Fibroblast of upper back skin (primary cell): ENCODE data around the gene RWDD3.

Experiments used
- DNase-seq: peaks from one replicate; pipeline ENCODE4 v3.0.0-alpha.2; 2013

Gene RWDD3, protein sequence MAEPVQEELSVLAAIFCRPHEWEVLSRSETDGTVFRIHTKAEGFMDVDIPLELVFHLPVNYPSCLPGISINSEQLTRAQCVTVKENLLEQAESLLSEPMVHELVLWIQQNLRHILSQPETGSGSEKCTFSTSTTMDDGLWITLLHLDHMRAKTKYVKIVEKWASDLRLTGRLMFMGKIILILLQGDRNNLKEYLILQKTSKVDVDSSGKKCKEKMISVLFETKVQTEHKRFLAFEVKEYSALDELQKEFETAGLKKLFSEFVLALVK

DNA sequence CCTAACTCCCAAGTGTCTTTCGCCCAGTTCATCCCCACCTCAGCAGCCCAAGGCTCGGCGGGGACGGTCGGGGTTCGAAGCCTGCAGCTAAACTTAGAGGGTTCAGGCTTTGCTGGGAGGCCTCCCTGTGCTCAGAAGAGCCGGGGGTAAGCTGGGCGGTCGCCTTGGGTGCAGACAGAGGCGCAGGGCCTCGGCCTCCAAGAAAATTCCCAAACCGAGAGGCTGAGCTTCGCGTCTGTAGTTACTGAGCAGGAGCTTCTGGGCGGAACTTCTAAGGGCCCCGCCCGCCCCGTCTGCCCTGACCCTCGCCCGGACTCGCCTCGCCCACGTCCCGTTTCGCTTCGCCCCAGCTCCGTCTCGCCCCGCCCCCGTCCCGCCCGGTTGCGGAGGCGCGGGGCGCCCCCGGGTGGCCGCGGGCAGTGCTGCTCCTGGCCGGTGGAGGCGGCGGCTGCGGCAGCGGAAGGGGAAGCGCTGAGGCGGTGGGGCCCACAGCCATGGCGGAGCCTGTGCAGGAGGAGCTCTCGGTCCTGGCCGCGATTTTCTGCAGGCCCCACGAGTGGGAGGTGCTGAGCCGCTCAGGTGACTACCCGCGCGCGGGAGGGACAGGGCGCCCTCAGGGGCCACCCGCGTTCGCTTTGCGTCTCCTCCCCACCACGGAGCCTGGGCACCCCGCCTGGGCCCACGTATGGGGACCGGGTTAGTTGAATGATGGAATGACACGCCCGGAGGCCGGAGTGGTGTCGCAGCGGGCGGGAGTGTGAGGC lies at the start of gene RWDD3:
TSS of gene RWDD3 (plus strand) at position 474 of the 764 bp plus-strand sequence. CDS start at position 495, 21 bp downstream.
- DNase-seq: peak; percentile 89

DNA sequence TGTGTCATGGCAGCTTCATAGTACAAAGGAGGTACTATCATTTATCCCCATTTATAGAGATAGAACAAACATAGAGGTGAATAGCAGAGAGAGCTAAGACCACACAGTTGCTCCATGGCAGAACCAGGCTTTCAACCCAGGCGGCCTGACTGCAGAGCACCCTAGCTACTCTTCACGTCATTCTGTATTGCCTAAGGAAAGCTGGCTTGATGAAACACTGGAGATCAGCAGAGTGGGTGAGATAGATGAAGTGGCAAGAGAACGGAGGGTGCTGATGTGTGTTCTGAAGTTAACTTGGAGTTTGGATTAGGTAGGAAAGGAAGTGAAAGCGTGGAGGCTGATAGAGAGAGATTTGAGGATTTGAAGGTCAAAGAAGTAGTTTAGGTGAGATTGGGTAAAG lies 47.9 kb upstream of the RWDD3 start:
- DNase-seq: no peak

DNA sequence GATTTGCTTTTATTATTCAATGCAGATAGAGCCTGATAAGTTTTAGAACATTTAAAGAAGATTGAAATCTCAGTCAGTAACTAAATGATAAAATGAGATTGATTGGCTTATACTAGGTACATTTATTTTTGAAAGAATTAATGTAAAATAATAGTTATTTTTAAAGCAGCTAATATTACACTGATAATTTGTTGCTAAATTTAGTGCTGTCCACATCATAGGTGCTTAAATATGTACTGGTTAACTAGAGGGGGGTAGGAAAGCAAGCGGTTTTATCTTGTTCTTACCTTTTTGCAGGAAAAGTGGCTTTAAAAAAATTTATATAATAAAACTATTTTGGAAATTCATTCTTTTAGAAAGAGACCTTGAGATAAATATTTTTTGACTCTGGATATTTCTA lies 40.4 kb upstream of the RWDD3 start:
- no peak for DNase-seq

DNA sequence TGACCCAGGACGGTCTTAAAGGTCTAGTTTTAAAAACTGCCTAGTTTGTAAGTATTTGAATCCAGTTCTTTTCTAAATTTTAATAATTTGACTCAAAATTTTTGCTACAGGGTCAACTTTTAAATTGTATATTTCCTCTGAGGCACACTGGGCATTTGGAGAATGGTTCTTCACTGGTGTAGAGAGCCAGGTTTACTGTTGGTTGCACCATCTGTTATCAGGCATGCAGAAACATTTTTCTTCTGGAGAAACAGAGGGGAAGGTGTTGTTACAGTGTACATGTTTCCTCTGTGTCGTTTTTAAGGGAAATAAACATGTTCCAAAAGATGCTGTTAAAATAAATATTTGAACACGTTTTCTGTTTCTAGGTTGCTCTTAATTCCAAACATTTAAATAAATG lies 39.0 kb upstream of the RWDD3 start:
- no peak for DNase-seq

DNA sequence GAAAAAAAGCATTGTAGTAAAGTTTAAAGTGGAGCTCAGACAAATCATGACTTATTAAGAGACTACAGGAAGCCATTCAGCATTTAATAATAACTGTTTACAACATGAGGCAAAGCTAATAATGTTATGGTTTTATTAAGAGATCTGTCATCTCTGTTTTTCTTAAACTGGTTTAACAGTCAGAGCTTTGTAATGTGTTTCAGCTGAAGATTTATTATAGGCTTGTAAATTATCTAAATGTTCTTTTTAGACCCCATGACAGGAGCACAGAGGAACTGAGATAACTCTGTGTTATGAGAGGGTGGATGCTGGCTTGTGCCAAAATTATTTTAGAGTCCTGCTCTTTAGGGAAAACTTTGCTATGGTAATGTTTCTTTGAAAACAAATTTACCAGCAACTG lies 38.0 kb upstream of the RWDD3 start:
- DNase-seq: no peak

DNA sequence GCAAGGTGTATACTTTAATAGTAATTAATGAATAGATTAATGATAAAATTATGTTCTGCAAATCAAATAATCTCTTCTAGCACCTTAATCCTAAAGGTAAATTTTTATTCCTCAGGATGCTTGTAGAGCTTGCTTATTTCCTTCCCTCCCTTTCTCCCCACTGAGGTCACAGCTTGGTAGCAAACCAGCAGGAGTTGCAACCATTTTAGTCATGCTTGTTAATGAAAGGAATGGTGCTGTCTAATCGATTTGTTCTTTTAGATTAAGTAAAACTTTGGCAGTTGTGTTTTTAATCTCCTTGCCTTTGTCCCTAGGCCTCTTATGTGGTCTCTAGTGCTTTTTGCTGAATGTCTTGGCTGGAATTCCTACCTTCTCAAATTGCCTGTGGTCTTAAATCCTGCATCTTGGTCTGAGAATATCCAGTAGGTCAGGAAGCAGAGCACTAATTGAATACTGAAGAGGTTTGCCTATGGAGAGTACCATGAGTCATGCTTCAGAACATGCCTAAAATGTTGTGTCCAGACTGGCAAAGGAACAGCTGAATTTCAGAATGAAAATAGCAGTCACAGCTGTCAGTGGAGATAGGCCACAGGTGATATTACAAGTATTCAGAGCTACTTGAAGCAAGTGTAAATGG lies 36.3 kb upstream of the RWDD3 start:
- DNase-seq: peak; percentile 56

DNA sequence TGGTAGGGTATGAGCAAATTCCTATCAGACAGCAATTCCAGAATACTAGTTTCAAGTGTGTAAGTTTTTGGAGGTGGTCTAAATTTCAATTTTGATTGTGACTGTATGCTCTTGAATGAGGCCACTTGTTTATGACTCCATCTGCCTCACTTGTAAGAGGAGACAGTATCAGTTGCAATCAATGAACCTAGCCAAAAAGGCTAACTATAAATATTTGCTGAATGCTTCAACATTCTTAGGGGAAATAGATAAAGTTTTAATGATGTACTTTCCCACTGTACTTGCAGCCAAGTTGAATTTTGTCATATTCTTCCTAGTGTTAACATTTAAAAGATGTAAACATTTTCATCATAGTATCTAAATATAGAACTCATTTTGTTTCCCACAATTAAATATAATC lies 32.1 kb upstream of the RWDD3 start:
- no peak for DNase-seq

DNA sequence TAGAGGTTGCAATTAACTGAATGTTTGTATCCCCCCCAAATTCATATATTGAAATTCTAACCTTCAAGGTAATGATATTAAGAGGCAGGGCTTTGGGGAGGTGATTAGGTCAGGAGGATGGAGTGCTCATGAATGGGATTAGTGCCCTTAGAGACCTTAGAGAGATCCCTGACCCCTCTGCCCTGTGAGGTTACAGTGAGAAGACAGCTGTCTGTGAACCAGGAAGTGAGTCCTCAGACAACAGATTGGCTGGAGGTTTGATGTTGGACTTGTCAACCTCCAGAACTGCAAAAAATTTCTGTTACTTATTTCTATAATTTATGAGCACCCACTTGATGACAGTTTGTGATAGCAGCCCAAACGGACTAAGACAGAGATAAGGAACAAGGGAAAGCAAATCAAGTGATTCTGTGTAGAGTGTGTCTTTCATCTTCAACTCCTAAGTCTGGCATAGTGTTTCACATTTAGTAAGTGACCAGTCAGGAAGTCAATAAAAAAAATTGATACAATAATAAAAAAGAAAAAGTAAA lies 30.0 kb upstream of the RWDD3 start:
- DNase-seq: no peak

DNA sequence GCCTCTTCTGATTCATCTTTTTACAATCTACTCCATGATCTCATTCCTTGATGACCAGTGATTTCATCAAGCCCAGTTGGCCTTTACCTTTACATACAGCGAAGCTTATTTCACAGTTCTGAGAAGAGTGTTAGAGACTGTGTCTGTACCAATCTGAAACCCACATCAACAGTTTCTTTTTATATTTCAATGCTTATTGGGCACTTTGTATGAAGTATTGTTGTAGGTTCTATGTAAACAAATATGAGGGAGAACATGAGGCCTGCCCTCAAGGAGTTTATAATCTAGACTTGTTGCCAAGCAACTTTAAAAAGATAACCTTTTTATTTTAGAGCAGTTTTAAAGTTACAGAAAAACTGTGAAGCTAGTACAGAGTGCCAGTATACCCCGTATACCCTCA lies 27.5 kb upstream of the RWDD3 start:
- DNase-seq: no peak

DNA sequence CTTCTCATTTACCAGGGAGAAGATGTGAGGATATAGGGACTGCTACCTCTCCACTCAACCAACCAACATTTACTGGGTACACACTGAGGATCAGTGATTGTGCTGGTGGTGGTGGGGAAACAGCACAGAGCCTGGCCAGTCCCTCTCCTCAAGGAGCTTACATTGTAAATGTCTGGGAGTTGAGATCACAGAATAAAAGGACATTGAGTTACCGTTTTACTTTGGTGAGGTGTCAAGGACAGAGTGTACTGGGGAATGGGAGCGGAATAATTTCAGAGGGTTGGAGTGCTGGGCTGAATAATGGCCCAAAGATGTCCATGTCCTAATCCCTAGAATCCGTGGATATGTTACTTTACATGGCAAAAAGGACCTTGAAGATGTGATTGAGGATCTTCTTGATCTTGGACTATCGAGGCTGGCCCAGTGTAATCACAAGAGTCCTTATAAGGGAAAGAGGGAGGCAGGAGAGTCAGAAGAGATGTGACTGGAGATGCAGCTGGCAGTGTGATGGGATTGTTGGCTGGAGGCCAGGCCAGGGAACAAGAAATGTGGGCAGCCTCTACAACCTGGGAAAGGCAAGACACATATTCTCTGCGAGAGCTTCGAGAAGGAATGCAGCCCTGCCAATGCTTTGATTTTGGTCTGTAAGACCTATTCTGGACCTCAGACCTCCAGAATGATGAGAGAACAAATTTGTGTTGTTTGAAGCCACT lies 26.6 kb upstream of the RWDD3 start:
- no peak for DNase-seq

DNA sequence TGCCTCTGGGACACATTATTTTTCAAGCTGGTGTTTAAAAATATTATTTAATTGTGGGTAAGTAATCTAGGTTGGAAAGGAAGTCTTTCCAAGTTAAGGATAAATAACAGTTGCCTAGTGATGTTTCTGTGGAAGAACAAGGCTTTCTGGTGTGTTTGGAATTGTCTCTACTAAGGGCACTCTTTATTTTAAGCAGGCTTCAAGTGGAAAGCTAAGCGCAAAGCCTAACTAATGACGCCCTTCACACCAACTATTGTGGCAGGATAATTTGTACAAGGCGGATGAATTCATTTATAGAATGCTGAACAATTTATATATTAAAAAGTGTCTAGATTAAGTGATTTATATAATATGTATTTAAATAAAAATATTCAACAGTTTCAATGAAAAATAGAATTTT lies 25.1 kb upstream of the RWDD3 start:
- no peak for DNase-seq

DNA sequence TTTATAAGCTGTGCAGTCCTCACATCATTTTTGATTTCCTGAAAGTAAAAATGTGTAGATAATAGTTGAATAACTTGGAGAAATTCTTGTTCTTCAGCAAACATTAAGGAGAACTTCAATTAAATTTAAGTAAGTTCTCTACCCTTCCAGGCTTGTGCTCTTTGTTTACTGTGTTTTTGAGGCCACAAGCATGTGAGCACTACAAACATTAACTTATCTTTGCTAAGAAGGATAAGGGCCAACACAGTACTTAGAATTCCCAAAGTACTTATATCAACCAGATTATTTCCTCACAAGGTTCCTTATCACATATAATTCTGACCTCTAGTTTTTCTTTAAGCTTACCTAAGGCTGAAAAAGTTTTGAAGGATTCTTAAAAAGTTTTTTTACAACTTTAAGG lies 24.7 kb upstream of the RWDD3 start:
- DNase-seq: no peak

DNA sequence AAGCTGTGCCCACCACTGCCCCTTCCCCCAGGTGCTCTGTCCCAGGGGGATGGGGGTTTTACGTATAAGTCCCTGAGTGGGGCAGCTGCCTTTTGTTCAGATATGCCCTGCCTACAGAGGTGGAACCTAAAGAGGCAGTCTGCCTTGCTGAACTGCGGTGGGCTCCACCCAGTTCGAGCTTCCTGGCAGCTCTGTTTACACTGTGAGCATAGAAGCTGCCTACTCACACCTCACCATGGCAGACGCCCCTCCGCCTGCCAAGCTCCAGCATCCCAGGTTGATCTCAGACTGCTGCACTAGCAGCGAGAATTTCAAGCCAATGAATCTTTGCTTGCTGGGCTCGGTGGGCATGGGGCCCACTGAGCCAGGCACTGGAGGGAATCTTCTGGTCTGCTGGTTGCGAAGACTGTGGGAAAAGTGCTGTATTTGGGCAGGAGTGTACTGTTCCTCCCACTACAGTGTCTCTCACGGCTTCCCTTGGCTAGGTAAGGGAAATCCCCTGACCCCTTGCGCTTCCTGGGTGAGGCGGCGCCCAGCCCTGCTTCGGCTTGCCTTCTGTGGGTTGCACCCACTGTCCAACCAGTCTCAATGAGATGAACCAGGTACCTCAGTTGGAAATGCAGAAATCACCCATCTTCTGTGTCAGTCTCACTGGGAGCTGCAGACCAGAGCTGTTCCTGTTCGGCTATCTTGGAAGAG lies 17.6 kb upstream of the RWDD3 start:
- DNase-seq: no peak

DNA sequence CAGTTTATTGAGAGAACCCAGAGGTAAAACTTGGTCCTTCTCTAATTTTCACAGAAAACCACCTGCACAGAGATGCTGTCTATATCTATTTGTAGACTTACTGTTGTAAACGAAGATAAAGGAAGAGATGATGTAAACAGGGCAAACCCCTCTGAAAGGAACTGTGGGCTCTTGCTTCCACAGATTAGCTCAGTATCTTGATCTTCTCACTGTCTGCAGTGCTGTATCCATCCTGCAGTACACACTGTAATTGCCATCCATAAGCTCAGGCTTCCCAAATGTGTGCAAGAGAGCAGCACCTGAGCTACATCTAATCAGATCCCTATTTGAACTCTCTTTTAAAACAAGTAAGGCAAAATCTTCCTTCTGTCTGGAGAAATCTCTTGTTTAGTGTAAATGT lies 16.6 kb upstream of the RWDD3 start:
- no peak for DNase-seq

DNA sequence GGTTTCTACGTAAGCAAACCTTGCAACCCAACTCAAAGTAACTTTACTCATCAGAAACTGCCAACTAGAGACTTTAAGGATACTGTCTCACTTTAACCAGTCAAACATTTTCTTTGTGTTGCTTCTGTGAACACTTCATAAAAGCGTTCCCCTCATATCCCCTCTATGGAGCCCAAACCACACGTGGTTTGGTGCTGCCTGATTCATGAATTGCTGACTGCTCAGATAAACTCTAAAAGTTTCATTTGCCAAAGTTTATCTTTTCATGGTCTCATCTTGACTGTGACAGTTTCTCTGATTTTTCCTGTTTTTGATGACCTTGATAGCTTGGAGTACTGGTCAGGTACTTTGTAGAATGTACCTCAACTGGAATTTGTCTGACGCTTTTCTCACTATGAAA lies 14.6 kb upstream of the RWDD3 start:
- no peak for DNase-seq

DNA sequence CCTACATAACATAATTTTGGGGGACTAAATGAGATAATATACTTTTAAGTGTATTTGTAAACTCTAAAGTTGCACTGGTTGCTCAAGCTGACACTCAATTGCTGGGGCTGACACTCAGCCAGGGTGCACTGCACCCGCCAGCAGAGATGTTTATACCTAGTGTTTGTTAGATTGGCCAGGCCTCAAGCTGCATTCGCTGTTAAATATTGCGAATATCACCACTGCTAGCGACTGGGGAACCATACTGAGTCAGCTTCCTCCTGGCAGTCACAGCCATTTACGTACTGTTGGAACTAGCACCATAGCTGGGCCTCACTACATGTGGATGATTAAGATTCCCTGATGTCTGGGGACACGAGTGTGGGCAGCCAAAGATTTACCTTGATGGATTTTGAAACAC lies 12.7 kb upstream of the RWDD3 start:
- no peak for DNase-seq

DNA sequence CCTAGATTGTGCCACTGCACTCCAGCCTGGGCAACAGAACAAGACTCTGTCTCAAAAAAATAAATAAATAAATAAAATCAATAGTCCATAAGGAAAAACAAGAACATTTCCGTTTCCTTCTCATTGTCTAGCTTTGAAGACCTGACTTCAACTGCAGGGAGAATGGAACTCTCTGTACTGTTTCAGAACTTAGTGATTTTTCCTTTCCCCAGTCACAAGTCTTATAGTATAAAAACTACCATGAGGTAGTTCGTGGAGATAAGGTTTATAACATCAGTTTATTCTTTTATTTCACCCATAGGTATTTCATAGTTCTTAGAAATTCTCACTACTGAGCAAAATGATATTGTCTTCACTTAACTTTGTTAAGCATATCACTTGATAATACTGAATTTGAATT lies 11.4 kb upstream of the RWDD3 start:
- DNase-seq: no peak

DNA sequence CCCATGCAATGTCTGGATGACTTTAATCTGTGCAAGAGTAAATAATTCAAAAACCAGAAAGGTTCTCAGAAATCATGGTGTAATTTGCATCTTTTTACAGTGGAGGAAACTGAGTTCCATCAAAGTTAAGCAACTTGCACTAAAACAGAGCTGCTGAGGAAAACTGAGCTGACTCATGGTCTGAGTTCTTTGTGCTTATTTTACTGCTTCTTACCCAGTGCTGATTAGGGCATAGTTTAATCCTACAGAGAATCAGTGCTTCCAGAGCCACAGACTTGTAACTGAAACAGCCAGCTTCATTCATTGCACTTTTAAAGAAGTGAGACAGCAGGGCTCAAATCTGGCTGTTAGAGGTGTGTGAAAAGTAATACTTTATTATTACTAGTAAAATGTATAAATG lies 10.9 kb upstream of the RWDD3 start:
- peak; percentile 35 for DNase-seq

DNA sequence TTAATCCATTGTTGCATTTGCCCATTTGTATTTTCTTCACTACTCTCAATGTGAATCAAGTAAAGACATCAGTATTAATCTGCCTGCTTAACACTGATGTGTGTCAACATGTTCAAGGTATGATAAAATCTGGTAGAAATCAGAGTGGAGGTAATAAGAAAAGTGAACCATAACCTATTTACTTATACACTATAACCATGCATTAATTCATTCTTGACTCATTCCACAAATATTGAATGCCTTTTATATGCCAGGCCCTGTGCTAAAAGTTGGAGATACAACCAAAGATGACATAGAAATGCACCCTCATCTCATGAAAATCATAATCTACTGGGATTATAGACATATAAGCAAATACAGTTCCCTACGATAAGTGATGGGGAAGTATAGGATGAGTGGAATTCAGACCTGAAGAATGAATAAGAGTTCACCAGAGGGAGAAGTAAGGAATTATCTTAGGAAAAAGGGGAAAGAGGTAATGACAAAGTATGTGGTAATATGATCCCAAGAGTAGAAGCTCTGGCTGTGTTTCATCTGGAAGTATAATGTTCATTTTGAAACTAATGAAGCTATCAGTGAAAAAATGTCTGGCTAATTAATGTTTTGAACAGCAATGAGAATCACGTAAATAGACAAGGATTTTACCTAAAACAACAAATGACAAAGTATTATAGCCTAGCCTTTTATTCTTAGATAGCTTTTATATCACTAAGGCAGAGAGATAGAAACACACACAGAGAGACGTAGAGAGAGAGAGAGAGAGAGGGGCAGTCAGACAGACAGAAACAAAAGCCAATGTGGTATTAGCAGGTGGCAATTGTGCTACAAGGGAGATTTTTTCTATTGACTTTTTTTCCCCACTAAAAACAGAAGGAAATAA lies 7.0 kb upstream of the RWDD3 start:
- DNase-seq: no peak

DNA sequence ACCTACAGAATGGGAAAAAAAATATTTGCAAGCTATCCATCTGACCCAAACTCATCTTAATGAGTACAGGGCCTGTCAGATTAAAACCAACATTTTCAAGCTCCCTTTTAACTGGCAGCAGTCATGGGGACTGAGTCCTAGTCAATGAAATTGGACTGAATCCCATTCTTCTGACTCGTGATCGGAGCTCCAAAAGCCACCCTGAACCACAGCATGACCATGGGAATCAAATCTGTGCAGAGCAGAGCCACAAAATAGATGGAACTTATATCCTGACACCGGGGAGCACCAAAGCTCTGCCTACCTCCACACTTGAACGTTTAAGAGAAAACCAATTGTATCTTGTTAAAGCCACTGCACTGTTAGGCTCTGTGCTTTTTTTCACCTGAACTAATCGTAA lies 5.0 kb upstream of the RWDD3 start:
- DNase-seq: no peak

DNA sequence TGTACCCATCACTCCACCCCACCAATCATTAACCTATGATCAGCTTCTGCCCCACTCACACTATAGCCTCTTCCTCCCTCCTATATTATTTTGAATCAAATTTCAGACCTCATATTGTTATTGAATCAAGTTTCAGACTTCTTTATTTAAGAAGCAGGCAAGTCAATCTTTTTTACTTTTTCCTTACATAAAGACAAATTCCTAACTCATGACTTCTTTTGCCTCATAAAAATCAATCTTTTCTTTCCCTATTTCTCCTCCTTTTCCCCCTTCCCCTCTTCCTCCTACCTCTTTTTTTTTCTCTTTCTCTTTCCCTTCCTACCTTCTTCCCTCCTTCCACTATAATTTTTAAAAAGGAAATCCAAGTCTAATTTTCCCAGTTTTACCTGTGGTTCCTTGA lies 4.3 kb upstream of the RWDD3 start:
- DNase-seq: no peak

DNA sequence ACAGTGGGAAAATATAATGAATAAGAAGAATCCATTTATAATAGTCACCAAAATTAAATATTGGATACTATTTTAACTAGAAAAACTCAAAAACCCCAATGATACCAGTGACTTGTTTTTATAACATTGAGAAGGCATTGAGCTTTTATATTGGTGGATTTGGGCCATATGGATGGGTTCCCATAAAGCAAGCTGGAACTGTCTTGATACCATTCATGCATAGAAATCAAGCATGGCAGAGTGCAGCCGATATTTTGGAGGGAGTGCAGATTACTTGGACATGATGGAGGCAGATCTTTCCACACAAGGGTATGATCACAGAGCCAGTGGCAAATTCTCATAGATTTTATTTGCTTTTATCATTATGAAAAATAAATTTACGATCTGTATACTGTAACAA lies 3.8 kb upstream of the RWDD3 start:
- no peak for DNase-seq
